Liver (tissue), 3 donors: ENCODE measurements around the gene NUP160.

Experiments
- CTCF ChIP-seq: fragments of 150-350 bp; IDR thresholded peaks from 2 replicates; pipeline ENCODE4 v1.5.1; 2017; ENCODE audit warnings: improper control_type of control experiment, low read depth, low read length; ENCODE audit not compliant: missing input control
- RAD21 ChIP-seq, 2 donors: IDR thresholded peaks; 2 replicates each; pipeline ENCODE4 v1.6.1; 2016; ENCODE audit warnings: antibody characterized with exemption in 2 of 2, mild to moderate bottlenecking in 2 of 2
- donor health status: healthy.
- donor health status: healthy.

GRCh38 chr11:47773882-47774281 is 74.3 kb downstream of the NUP160 start:
- TF ChIP-seq RAD21 (IDR thresholded peaks at IDR 0.05) (no peak), CTCF (no peak)
